Ovary (tissue), 3 donors: Measurements from ENCODE around the gene SRCAP.

Experiments used
- EP300 ChIP-seq: sonication (generic); formaldehyde crosslinking; IDR thresholded peaks from one replicate; pipeline ENCODE4 v1.6.1; 2017; ENCODE audit warnings: antibody characterized with exemption
- TF ChIP-seq, protein P1 (sequence below), 3 donors: fragments of 450-650 bp in 2 of 3; fragments of 200-600 bp in 1 of 3; IDR thresholded peaks; one replicate each; pipeline versions ENCODE4 v1.5.1 to v1.8.0; 2016 to 2022; ENCODE audit warnings: antibody characterized with exemption in 3 of 3, mild to moderate bottlenecking in 1 of 3
- donor health status: DM: no; HTN: no; CAD: no.

DNA sequence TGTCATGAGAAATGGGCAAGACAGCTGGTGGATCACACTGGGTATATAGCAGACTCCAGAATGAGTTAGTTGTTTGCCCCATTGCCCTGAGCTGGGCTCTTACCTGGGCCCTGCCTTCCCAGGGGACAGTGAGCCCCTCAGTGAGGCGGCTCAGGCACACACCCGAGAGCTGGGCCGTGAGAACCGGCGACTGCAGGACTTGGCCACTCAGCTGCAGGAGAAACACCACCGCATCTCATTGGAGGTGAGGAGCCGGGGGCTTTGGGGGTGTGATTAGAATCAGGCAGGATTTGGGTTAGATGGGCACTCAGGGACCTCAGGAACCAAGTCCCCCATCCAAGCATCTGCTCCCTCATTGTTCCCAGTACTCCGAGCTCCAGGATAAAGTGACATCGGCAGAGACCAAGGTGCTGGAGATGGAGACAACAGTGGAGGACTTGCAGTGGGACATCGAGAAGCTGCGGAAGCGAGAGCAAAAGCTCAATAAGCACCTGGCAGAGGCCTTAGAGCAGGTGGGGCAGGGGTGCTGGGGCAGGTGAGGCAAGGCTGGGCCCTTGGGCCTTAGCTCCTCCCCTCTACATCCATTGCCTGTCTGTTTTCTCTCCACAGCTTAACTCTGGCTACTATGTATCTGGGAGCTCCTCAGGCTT lies 66.0 kb downstream of the SRCAP start:
- TF ChIP-seq, protein P1, sequence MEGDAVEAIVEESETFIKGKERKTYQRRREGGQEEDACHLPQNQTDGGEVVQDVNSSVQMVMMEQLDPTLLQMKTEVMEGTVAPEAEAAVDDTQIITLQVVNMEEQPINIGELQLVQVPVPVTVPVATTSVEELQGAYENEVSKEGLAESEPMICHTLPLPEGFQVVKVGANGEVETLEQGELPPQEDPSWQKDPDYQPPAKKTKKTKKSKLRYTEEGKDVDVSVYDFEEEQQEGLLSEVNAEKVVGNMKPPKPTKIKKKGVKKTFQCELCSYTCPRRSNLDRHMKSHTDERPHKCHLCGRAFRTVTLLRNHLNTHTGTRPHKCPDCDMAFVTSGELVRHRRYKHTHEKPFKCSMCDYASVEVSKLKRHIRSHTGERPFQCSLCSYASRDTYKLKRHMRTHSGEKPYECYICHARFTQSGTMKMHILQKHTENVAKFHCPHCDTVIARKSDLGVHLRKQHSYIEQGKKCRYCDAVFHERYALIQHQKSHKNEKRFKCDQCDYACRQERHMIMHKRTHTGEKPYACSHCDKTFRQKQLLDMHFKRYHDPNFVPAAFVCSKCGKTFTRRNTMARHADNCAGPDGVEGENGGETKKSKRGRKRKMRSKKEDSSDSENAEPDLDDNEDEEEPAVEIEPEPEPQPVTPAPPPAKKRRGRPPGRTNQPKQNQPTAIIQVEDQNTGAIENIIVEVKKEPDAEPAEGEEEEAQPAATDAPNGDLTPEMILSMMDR (IDR thresholded peaks at IDR 0.05), result no peak
- no peak for TF ChIP-seq EP300
